ENCODE data around the gene ACTN1. TPM values are rescaled to one million over a fixed set of nuclear protein-coding genes. Genes with fewer than 3 reads are reported as not detected.
A peak's percentile ranks its signal among the peaks of the same experiment; 100 is the strongest.

ACTN1 gene
- total and polyA plus RNA-seq, 2 of the 8 experiments (the other 6 are each of a cell fraction or from before 2014, with no cell fraction given), result 236 to 262 TPM

- peaks cover 9 to 34% of the 10 kb centered on the region in 2 experiments for H4K20me1 ChIP-seq (replicated peaks in 1 of 2; ENCODE audit: control insufficient read depth in 1 of 2, insufficient read depth in 2 of 2, low read length in 2 of 2)
- H3K4me3 ChIP-seq (ENCODE audit: extremely low read depth in 1 of 4, insufficient read depth in 2 of 4, low read depth in 3 of 4, low read length in 4 of 4), result no peak overlapping the region
- H3K18ac ChIP-seq (ENCODE audit: extremely low read depth, low read length), result 0 out of 2 replicates have a peak overlapping the region, but pooled peaks have one; percentile 6
- H3K79me2 ChIP-seq (ENCODE audit: control insufficient read depth in 1 of 2, insufficient read depth in 2 of 2, low read length in 2 of 2), result peaks cover 13 to 97% of the 10 kb centered on the region in 2 experiments
- ChIA-PET POLR2A (ENCODE audit: partially characterized antibody) (interaction anchor here (1.5 to 1.9 kb wide), 3 partner anchors 9 to 29 kb away, joined by 4 to 6 read pairs (median 5); no protein-coding TSS in a partner anchor), CTCF (ENCODE audit: partially characterized antibody) (interaction anchor here (0.9 to 19.1 kb wide), 3 partner anchors 13 to 51 kb away, joined by 3 to 291 read pairs (median 5); no protein-coding TSS in a partner anchor)
- H3K9ac ChIP-seq (replicated peaks in 1 of 4; ENCODE audit: extremely low read depth in 1 of 4, low read depth in 3 of 4, low read length in 3 of 4), result no peak overlapping the region
- H3K14ac ChIP-seq (ENCODE audit: insufficient read length), result no peak overlapping the region
- no peak overlapping the region for H4K91ac ChIP-seq (replicated peaks; ENCODE audit: insufficient read length, low read length)
- peaks cover 38% of the 10 kb centered on the region for H3K79me1 ChIP-seq (ENCODE audit: low read depth, low read length)
- H3K4ac ChIP-seq (replicated peaks; ENCODE audit: insufficient read length, low read depth, low read length), result no peak overlapping the region
- FAIRE-seq, result no peak
- no peak overlapping the region for H4K5ac ChIP-seq (ENCODE audit: insufficient read length, low read depth, low read length)
- H3K4me2 ChIP-seq (ENCODE audit: insufficient read depth in 1 of 2, low read depth in 2 of 2, low read length in 2 of 2), result no peak overlapping the region
- H3K27ac ChIP-seq (ENCODE audit: low read depth, low read length), result no peak overlapping the region
- no peak overlapping the region for H2BK15ac ChIP-seq (ENCODE audit: low read length)
- DNase-seq (ENCODE audit: low read depth in 1 of 2, low spot score in 2 of 2), result no peak
- H3K23me2 ChIP-seq (ENCODE audit: low read depth, low read length), result no peaks in the 10 kb centered on the region
- no peak overlapping the region for H4K8ac ChIP-seq (ENCODE audit: extremely low read depth, insufficient read depth, low read length)
- no peaks in the 10 kb centered on the region for H3K9me3 ChIP-seq (ENCODE audit: insufficient read depth in 2 of 2, low read depth in 1 of 2, low read length in 1 of 2)
- no peaks in the 10 kb centered on the region for H3K27me3 ChIP-seq (replicated peaks in 1 of 4; ENCODE audit: control insufficient read depth in 3 of 4, extremely low read depth in 1 of 4, insufficient read depth in 3 of 4, low read length in 3 of 4)
- 91% methylated on average over 18 of the region's 19 CpGs; no CpG with 5 or more reads in 1 of the 2 experiments for WGBS, 2 experiments (ENCODE audit: extremely low coverage in 1 of 2, insufficient coverage in 1 of 2, insufficient read length in 1 of 2, insufficient replicate concordance in 2 of 2, low coverage in 1 of 2, low lambda C conversion rate in 2 of 2, missing lambda C conversion rate in 1 of 2)
- H2BK5ac ChIP-seq (ENCODE audit: low read depth, low read length), result peak overlapping the region; percentile 52
- H2BK12ac ChIP-seq (ENCODE audit: low read depth, low read length), result 0 out of 2 replicates have a peak overlapping the region, but pooled peaks have one; percentile 60
- H3K56ac ChIP-seq (replicated peaks; ENCODE audit: insufficient read length, low read depth, low read length), result no peak overlapping the region
- H2BK20ac ChIP-seq (ENCODE audit: low read length), result no peak overlapping the region
- peaks cover 0 to 11% (median 6%) of the 10 kb centered on the region in 4 experiments; a peak in 6 of 7 replicates for H3K4me1 ChIP-seq (replicated peaks in 1 of 4; ENCODE audit: control insufficient read depth in 3 of 4, insufficient read depth in 4 of 4, low read length in 3 of 4)
- H3K36me3 ChIP-seq (ENCODE audit: control insufficient read depth in 2 of 4, insufficient read depth in 4 of 4, low read length in 3 of 4), result no peaks in the 10 kb centered on the region; a peak in 1 of 8 replicates
- H2AFZ ChIP-seq (ENCODE audit: low read length), result no peak overlapping the region
- no peak overlapping the region for H2BK120ac ChIP-seq (replicated peaks; ENCODE audit: low read depth, low read length)
- H2AK5ac ChIP-seq (ENCODE audit: low read depth, low read length), result no peak overlapping the region
- H3K23ac ChIP-seq (ENCODE audit: insufficient read length), result no peak overlapping the region
- TF ChIP-seq POU5F1 (IDR thresholded peaks at IDR 0.05; ENCODE audit: low read depth, low read length), result no peak
- no peak for TF ChIP-seq RXRA (IDR thresholded peaks at IDR 0.05; ENCODE audit: insufficient read depth, low read depth, low read length)
- no peak for TF ChIP-seq GTF2F1 (IDR thresholded peaks at IDR 0.05; ENCODE audit: borderline replicate concordance, low read depth, low read length)
- no peak for TF ChIP-seq EP300 (IDR thresholded peaks at IDR 0.05; ENCODE audit: borderline replicate concordance in 1 of 2, low read depth in 2 of 2, low read length in 2 of 2)
Observed at GRCh38 chr14:68951035-68951797, 27.9 kb downstream of the ACTN1 start.

All from H1 (cell line).